ENCODE results near the gene PDP2.

Gene PDP2

DNA sequence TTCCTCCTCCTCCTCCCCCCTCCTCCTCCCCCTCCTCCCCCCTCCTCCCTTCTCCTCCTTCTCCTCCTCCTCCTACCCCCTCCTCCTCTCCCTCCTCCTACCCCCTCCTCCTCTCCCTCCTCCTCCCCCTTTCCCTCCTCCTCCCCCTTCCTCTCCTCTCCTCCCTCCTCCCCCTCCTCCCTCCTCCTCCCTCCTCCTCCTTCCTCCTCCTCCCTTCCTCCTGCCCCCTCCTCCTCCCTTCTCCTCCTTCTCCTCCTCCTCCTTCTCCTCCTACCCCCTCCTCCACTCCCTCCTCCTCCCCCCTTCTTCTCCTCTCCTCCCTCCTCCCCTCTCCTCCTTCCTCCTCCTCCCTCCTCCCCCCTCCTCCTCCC is 6.6 kb upstream of the PDP2 start:
- Histone ChIP-seq H3K9ac (ENCODE audit: low read length) (no peak overlapping the region), H3K4me1 (ENCODE audit: insufficient read depth, low read length) (peaks cover 3% of the 10 kb centered on the region), H3K9me3 (ENCODE audit: low read length) (no peaks in the 10 kb centered on the region), H3K27me3 (ENCODE audit: control insufficient read depth in 1 of 2, insufficient read depth in 2 of 2, low read length in 2 of 2) (no peaks in the 10 kb centered on the region), H3K36me3 (ENCODE audit: insufficient read depth, low read length) (no peaks in the 10 kb centered on the region), H3K27ac (ENCODE audit: low read depth, low read length) (no peak overlapping the region), H3K4me3 (ENCODE audit: low read depth in 1 of 2, low read length in 2 of 2) (no peak overlapping the region)

DNA sequence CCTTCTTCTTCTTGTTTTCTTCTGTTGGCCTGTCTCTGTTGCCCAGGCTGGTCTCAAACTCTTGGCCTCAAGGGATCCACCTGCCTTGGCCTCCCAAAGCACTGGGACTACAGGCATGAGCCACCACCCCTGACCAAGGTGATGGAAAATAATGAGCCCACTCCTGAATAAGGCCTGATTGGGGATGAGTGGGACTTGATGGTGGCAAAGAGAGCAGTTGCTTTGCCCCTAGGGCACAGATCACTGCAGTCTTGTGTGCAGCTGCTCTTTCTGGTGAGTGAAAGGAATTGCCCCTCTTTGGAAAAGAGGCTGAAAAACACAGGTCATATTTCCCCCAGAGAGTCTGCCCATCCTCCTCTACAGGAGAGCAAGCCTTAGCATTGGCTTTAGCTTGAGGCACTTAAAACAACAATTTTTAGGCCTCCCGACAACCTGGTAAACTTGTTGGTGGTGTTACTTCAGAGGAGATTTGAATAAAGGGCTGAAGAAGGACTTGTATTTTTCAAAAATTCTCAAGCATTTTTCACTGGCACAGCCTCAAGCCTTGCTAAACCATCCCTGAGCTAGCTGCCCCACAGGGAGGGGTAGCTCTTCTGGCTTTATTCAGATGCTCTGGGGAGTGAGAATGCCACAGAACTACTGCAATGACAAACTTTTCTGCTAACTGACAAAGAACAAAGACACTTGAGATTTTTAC is 6.1 kb upstream of the PDP2 start:
- no peak overlapping the region for H3K9ac ChIP-seq (ENCODE audit: low read length)
- H3K4me3 ChIP-seq (ENCODE audit: low read depth in 1 of 2, low read length in 2 of 2): no peak overlapping the region
- no peaks in the 10 kb centered on the region for H3K27me3 ChIP-seq (ENCODE audit: control insufficient read depth in 1 of 2, insufficient read depth in 2 of 2, low read length in 2 of 2)
- peaks cover 3% of the 10 kb centered on the region for H3K4me1 ChIP-seq (ENCODE audit: insufficient read depth, low read length)
- H3K36me3 ChIP-seq (ENCODE audit: insufficient read depth, low read length): no peaks in the 10 kb centered on the region
- H3K9me3 ChIP-seq (ENCODE audit: low read length): no peaks in the 10 kb centered on the region
- H3K27ac ChIP-seq (ENCODE audit: low read depth, low read length): no peak overlapping the region

DNA sequence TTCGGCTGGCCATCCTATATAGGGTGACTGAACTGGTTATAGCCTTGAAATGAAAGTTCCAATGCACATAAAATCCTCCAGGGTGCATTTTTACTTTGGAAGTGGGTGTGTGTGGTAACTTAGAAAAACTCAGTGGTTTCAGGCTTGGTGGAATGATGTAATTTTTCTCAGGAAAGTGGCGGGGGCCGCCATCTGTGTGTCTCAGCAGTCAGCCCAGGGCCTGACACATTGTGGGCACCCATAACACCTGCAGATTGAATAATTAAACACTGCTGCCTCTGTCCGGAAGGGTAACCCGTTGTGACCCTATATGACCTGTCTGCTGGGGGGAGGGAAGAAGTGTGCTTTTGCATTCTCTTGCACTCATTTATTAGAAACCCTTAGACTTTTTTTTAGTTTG is 2.2 kb upstream of the PDP2 start:
- Histone ChIP-seq H3K4me3 (ENCODE audit: low read depth in 1 of 2, low read length in 2 of 2) (no peak overlapping the region), H3K27me3 (ENCODE audit: control insufficient read depth in 1 of 2, insufficient read depth in 2 of 2, low read length in 2 of 2) (no peaks in the 10 kb centered on the region), H3K36me3 (ENCODE audit: insufficient read depth, low read length) (no peaks in the 10 kb centered on the region), H3K9ac (ENCODE audit: low read length) (no peak overlapping the region), H3K9me3 (ENCODE audit: low read length) (no peaks in the 10 kb centered on the region), H3K4me1 (ENCODE audit: insufficient read depth, low read length) (peaks cover 3% of the 10 kb centered on the region), H3K27ac (ENCODE audit: low read depth, low read length) (no peak overlapping the region)

DNA sequence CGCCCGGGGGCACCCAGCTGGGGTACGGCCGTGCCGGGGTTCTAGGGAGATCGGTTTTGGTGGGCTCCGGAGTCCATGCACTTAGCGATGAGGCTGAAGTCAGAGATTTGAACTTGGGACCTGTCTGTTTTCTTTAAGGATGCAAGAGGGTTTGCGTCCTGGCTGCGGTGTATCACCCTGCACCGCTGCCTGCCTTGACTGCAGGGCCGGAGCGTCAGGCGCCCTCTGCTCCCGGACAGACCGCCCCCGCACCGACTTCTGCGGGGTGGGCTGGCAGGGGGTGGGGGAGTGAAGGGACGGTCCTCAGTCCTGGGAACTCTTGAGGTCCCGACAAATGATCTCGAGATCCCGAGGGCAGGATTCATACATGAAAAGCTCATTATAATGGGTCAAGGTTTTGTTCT is 701 bp downstream of the PDP2 start:
- Histone ChIP-seq H3K9me3 (ENCODE audit: low read length) (no peaks in the 10 kb centered on the region), H3K9ac (ENCODE audit: low read length) (peak overlapping the region; percentile 44), H3K4me1 (ENCODE audit: insufficient read depth, low read length) (peaks cover 3% of the 10 kb centered on the region), H3K27me3 (ENCODE audit: control insufficient read depth in 1 of 2, insufficient read depth in 2 of 2, low read length in 2 of 2) (no peaks in the 10 kb centered on the region), H3K4me3 (ENCODE audit: low read depth in 1 of 2, low read length in 2 of 2) (peak overlapping the region; percentile 78 to 93), H3K27ac (ENCODE audit: low read depth, low read length) (peak overlapping the region; percentile 63), H3K36me3 (ENCODE audit: insufficient read depth, low read length) (peaks cover 15% of the 10 kb centered on the region)

DNA sequence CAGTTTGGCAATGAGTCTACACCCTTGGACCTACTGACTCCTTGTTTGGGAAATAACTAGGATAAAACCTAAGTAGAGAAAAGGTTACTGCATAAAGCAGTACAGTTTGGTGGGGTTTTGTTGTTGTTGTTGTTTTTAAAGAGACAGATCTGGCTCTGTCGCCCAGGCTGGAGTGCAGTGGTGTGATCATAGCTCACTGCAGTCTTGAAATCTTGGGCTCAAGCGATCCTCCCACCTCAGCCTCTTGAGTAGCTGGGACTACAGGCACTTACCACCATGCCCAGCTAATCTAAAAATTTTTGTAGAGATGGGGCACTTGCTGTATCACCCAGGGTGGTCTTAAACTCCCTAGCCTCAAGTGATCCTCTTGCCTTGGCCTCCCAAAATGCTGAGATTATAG is 1.2 kb downstream of the PDP2 start:
- Histone ChIP-seq H3K27me3 (ENCODE audit: control insufficient read depth in 1 of 2, insufficient read depth in 2 of 2, low read length in 2 of 2) (no peaks in the 10 kb centered on the region), H3K4me1 (ENCODE audit: insufficient read depth, low read length) (peaks cover 3% of the 10 kb centered on the region), H3K36me3 (ENCODE audit: insufficient read depth, low read length) (peaks cover 19% of the 10 kb centered on the region), H3K27ac (ENCODE audit: low read depth, low read length) (no peak overlapping the region), H3K4me3 (ENCODE audit: low read depth in 1 of 2, low read length in 2 of 2) (no peak overlapping the region), H3K9ac (ENCODE audit: low read length) (no peak overlapping the region), H3K9me3 (ENCODE audit: low read length) (no peaks in the 10 kb centered on the region)

DNA sequence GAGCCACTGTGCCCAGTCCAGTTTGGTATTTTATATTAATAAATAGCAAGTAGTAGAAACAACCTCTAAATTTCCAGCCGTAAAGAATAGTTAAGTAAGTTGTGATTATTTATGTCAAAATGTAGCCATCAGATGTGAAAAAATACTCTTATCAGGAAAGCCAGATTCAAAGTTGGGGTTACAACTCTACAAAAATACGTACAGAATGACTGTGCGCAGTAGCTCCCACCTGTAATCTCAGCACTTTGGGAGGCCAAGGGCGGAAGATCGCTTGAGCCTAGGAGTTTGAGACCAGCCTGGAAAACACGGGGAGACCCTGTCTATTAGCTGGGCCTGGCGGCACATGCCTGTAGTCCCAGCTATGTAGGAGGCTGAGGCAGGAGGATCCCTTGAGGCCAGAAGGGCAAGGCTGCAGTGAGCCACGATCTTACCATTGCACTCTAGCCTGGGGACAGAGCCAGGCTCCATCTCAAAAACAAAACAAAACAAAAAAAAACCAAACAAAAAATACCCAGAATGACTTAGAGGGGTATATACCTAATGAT is 1.7 kb downstream of the PDP2 start:
- no peak overlapping the region for H3K4me3 ChIP-seq (ENCODE audit: low read depth in 1 of 2, low read length in 2 of 2)
- H3K9me3 ChIP-seq (ENCODE audit: low read length): no peaks in the 10 kb centered on the region
- peaks cover 22% of the 10 kb centered on the region for H3K36me3 ChIP-seq (ENCODE audit: insufficient read depth, low read length)
- H3K9ac ChIP-seq (ENCODE audit: low read length): no peak overlapping the region
- H3K27me3 ChIP-seq (ENCODE audit: control insufficient read depth in 1 of 2, insufficient read depth in 2 of 2, low read length in 2 of 2): no peaks in the 10 kb centered on the region
- no peak overlapping the region for H3K27ac ChIP-seq (ENCODE audit: low read depth, low read length)
- H3K4me1 ChIP-seq (ENCODE audit: insufficient read depth, low read length): peaks cover 3% of the 10 kb centered on the region

DNA sequence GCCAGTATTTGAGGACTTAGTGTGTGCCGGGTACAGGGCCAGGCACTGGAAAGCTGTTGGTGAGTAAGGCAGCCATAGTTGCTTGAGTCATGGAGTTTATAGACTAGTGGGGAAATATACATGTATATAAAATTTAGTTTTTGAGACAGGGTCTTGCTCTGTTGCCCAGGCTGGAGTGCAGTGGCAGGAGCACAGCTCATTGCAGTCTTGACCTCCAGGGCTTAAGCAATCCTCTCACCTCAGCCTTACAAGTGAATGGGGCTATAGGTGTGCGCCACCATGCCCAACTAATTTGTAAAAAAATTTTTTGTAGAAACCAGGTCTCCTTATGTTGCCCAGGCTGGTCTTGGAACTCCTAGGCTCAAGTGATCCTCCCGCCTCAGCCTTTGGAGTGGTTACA is 2.4 kb downstream of the PDP2 start:
- Histone ChIP-seq H3K27ac (ENCODE audit: low read depth, low read length) (no peak overlapping the region), H3K27me3 (ENCODE audit: control insufficient read depth in 1 of 2, insufficient read depth in 2 of 2, low read length in 2 of 2) (no peaks in the 10 kb centered on the region), H3K9ac (ENCODE audit: low read length) (no peak overlapping the region), H3K4me1 (ENCODE audit: insufficient read depth, low read length) (peaks cover 3% of the 10 kb centered on the region), H3K36me3 (ENCODE audit: insufficient read depth, low read length) (peaks cover 22% of the 10 kb centered on the region), H3K9me3 (ENCODE audit: low read length) (no peaks in the 10 kb centered on the region), H3K4me3 (ENCODE audit: low read depth in 1 of 2, low read length in 2 of 2) (no peak overlapping the region)

DNA sequence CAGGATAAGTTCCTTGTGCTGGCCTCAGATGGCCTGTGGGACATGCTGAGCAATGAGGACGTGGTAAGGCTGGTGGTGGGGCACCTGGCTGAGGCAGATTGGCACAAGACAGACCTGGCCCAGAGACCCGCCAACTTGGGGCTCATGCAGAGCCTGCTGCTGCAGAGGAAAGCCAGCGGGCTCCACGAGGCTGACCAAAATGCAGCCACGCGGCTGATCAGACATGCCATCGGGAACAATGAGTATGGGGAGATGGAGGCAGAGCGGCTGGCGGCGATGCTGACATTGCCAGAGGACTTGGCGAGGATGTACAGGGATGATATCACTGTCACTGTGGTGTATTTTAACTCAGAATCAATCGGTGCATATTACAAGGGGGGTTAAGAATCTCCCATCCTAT is 5.2 kb downstream of the PDP2 start:
- Histone ChIP-seq H3K9ac (ENCODE audit: low read length) (no peak overlapping the region), H3K27ac (ENCODE audit: low read depth, low read length) (no peak overlapping the region), H3K4me1 (ENCODE audit: insufficient read depth, low read length) (peaks cover 3% of the 10 kb centered on the region), H3K27me3 (ENCODE audit: control insufficient read depth in 1 of 2, insufficient read depth in 2 of 2, low read length in 2 of 2) (no peaks in the 10 kb centered on the region), H3K9me3 (ENCODE audit: low read length) (no peaks in the 10 kb centered on the region), H3K4me3 (ENCODE audit: low read depth in 1 of 2, low read length in 2 of 2) (no peak overlapping the region), H3K36me3 (ENCODE audit: insufficient read depth, low read length) (peaks cover 22% of the 10 kb centered on the region)

DNA sequence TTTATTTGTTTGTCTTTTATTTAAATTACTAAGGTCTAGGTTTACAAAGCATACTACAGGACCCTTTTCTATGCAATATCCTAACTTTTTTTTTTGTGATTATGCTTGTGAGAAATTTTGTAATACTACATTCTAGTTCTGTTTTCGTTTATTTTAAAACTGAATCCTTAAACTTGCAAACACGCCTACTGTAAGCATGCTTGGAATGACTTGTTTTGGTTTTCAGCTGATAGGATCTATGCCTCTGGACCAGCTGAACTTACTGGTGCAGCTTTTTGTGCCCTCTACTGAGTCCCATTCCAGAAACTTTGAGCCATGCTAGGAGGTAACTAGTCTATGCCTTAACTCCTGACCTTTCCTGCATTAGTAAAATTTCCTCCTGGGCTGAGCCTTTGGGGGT is 6.0 kb downstream of the PDP2 start:
- H3K9ac ChIP-seq (ENCODE audit: low read length): no peak overlapping the region

DNA sequence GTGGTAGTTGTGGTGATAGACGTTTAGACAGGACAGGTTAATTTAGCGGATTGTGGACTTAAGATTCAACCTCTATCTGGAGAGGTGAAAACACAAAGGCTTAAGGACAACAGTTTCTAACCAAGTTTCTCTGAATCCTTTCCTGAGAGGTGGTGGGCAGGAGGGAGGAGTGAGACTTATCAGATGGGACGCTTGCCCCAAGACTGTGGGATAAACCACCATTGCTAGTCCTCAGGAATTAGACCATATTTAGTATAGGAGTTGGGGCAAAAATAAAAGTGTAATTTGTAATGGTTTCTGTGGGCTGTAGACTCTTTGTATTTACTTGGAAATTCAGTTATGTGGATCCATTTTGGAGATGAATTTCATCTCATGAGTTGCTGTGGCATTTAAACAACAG is 6.6 kb downstream of the PDP2 start:
- H3K4me3 ChIP-seq (ENCODE audit: low read depth in 1 of 2, low read length in 2 of 2): no peak overlapping the region
- H3K4me1 ChIP-seq (ENCODE audit: insufficient read depth, low read length): no peaks in the 10 kb centered on the region
- H3K9me3 ChIP-seq (ENCODE audit: low read length): no peaks in the 10 kb centered on the region
- H3K36me3 ChIP-seq (ENCODE audit: insufficient read depth, low read length): peaks cover 22% of the 10 kb centered on the region
- H3K27me3 ChIP-seq (ENCODE audit: control insufficient read depth in 1 of 2, insufficient read depth in 2 of 2, low read length in 2 of 2): no peaks in the 10 kb centered on the region
- no peak overlapping the region for H3K9ac ChIP-seq (ENCODE audit: low read length)
- no peak overlapping the region for H3K27ac ChIP-seq (ENCODE audit: low read depth, low read length)

More for the DNA sequence above, 6.0 kb downstream of the PDP2 start:
- Histone ChIP-seq H3K36me3 (ENCODE audit: insufficient read depth, low read length) (peaks cover 22% of the 10 kb centered on the region), H3K4me3 (ENCODE audit: low read depth in 1 of 2, low read length in 2 of 2) (no peak overlapping the region), H3K27ac (ENCODE audit: low read depth, low read length) (no peak overlapping the region), H3K27me3 (ENCODE audit: control insufficient read depth in 1 of 2, insufficient read depth in 2 of 2, low read length in 2 of 2) (no peaks in the 10 kb centered on the region), H3K4me1 (ENCODE audit: insufficient read depth, low read length) (peaks cover 3% of the 10 kb centered on the region), H3K9me3 (ENCODE audit: low read length) (no peaks in the 10 kb centered on the region)

DNA sequence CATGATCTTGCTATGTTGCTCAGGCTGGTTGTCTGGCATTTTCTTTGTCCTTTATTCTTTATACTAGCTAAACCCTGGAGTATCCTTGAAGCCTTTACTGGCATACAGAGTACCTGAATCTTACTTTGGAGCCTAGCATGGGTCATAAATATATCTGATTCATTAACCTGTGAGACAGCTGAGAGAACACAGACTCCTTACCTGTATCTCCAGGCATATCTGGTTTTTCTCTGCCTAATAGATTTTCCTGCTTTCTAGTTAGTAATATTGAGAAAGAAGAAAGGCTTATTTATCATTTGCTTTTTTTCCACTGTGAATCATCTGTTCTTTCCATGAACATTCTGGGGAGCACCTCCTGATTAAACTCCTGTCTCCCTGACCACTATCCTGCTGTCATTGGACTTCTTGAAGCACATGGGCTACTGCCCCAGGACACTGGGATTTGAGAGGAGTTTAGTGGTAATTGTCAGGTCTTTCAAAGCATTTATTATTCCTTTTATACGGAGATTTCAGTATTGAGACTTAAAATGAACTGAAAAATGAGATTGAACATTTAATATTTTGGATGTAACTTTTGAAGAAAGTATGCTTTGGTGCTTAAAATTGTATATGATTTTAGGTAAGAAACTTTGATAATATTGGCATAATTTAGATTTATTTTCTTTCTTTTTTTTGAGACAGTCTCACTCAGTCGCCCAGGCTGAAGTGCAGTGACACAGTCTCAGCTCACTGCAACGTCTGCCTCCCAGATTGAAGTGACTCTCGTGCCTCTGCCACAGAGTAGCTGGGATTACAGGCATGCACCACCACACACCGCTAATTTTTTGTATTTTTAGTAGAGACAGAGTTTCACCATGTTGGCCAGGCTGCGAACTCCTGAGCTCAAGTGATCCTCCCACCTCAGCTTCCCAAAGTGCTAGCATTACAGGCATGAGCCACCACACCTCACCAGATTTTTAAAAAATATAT is 8.6 kb downstream of the PDP2 start:
- Histone ChIP-seq H3K9ac (ENCODE audit: low read length) (no peak overlapping the region), H3K36me3 (ENCODE audit: insufficient read depth, low read length) (peaks cover 22% of the 10 kb centered on the region), H3K27ac (ENCODE audit: low read depth, low read length) (no peak overlapping the region), H3K4me3 (ENCODE audit: low read depth in 1 of 2, low read length in 2 of 2) (no peak overlapping the region), H3K4me1 (ENCODE audit: insufficient read depth, low read length) (no peaks in the 10 kb centered on the region), H3K27me3 (ENCODE audit: control insufficient read depth in 1 of 2, insufficient read depth in 2 of 2, low read length in 2 of 2) (no peaks in the 10 kb centered on the region), H3K9me3 (ENCODE audit: low read length) (no peaks in the 10 kb centered on the region)
